ENCODE data around the gene PLEKHG5.
A peak's percentile ranks its signal among the peaks of the same experiment; 100 is the strongest.
"Not testable (repeated sequence)": the region's sequence is repeated elsewhere in the genome, so short reads cannot be mapped to it uniquely, and the experiment has no call there.

PLEKHG5 gene

DNA sequence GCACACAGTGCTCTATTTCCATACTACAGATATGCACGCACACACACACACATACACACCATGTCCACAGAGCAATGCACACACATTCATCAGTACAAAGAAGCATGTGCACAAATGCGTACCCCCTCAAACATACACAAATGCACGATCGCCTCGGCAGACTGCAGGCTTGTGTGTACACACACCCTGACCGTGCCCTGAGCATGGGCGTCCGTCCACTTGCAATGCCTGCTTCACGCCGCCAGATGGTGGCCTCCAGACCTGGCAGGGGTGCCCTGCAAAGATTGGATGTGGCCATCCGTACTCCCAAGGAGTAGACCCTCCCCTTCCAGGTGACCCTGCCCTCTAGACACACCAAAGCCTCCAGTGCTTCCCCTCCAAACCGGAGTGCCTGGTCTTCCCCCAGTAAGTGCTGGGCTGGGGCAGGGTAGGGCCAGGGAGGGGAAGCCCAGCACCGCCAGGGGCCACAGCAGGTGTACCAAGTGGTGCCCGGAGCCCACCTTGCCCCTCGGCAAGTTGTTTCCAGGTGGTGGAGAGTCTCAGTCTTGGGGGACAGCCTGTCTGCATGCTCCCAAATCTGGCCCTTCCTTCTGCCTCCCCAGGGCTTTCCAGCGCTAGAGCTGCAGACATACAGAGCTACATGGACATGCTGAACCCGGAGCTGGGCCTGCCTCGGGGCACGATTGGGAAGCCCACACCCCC is 46.3 kb downstream of the PLEKHG5 start:
- no peak for DNase-seq

DNA sequence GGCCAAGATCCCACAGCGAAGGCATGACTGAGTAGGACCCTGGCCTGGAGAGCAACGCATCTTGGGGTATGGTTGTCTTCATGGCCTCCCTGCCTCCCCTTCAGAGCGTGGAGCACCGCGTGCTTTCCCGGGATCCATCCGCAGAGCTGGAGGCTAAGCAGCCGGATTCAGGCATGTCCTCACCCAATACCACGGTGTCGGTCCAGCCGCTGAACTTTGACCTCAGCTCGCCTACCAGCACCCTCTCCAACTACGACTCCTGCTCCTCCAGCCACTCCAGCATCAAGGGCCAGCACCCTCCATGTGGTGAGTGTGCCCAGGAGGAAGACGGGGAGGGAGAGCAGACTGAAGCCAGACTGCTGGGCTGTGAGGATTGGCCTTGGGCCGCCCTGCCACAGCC is 47.1 kb downstream of the PLEKHG5 start:
- DNase-seq: no peak

DNA sequence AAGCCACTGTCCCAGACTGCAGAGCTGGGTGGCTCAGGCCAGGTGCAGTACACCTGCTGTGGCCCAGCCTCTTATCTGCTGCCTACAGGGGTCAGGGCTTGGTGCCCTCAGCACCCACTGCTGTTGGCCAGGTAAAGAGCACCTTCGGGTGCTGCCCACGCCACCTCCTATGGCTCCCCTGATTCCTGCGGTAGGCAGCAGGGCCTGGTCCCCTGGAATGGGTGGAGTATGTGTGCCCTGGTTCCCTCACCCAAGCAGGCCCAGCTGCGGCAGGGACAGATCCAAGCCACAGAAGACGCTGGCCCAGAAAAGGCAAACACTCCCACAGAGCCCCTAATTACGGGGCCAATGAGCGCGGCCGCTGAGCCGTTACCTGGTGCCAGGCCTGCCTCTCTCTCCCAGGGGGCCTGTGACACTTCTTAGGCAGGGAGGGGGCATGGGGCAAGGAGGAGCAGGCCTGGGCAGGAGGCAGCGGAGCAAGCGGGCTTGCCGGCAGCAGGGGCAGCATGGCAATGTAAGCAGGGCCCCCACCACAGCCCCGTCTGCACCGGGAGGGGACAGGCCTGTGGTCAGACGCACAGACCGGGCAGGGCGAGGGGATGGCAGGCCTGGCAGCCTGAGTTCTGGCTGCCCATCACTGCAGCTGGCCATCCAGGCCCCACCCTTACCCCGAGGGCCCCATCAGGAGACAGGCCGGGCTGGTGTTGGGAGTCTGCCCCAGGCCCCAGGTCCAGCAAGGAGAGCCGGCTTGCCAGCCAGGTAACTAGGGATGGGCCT is 47.9 kb downstream of the PLEKHG5 start:
- no peak for DNase-seq

DNA sequence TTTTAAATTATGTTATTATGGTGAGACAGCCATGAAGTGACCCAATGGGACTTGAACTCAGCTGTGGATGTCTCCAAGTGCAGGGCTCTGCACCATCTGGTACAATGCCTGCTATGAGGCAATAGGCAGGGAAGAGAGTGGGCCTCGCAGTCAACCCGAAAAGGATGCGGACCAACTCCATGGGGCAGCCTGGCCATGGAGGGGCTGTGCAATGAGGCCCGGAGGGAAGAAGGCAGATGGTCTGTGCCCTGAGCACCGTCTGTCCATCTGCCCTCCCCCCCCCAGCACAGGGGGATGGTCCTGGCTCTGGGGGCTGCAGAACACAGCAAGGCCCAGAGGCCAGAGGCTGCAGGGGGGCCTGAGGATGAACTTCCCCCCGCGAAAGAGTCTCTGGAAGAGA is 49.9 kb downstream of the PLEKHG5 start:
- no peak for DNase-seq

DNA sequence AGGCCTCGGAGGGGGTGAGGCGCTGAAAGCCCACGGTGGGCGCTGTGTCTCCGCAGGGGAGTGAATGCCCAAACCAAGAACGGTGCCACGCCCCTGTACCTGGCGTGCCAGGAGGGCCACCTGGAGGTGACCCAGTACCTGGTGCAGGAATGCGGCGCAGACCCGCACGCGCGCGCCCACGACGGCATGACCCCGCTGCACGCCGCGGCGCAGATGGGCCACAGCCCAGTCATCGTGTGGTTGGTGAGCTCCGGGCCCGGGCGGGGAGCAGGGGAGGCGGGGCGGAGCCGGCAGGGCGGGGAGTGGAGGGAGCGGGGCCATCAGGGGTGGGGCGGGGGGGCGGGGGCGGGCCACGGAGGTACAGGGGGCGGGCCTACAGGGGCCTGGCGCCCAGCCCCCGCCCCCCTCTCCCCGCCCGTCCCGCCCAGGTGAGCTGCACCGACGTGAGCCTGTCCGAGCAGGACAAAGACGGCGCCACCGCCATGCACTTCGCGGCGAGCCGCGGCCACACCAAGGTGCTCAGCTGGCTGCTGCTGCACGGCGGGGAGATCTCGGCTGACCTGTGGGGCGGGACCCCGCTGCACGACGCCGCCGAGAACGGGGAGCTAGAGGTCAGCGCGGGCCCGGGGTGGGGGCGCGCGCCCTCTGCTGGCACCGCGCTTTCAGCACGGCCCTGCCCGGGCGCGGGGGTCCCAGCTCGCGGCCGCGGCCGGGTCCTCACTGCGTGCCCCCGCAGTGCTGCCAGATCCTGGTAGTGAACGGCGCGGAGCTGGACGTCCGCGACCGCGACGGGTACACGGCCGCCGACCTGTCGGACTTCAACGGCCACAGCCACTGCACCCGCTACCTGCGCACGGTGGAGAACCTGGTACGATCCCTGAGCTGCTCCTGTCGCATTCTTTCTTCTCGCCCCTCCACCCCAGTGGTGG is 51.0 kb downstream of the PLEKHG5 start:
- peak; percentile 44 for DNase-seq

DNA sequence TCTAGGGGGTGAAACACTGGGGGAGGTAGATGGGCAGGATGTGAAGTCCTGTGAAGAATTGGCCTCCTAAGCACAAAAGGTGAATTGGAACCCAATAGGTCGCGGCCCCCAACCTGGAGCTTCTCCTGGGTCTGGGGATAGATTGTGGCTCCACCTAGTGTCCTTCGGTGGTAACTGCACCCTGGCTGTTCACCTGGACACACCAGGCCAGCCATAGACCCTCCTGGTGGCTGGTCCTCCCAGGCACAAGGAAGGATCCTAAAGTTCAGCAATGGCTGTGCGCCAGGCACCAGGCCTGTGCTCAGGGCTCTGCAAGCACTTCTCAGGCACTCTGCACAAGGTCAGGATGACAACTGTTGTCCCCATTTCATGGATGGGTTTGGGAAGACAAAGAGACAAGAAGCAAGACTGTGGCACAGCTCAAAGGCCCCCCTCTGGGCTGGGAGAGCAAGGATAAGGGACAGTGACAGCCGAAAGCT is 53.4 kb downstream of the PLEKHG5 start:
- DNase-seq: no peak

DNA sequence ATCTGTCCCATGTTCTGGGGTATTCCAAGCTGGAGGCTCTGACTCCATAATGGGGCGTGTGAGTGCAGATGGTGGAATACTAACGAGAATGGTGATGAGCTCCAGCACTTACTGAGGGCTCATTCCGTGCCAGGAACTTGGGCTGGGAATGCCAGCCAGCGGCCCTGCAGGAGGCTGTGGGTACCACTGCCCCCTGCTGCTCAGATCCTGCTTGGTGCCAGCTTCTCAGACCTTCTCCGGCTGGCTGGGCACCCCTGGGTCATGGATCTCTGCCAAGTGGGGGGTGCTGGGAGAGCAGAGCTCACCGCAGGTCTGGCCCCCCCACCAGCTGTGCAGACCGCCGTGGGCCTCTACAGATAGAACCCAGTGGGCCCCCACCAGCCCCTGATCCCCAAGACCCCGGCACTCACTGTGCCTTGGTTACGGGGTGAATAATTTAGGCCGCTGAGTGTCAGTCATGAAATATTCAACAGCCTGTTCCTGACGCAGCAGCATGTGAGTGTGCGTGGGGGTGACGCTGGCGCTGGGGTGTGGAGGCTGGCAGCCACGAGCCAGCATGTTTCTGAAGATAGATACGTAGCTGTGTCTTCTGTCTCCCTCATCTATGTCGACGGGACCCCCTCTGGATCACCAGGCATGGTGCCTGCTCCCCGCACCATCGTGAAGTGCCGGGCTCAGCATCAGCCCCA is 54.3 kb downstream of the PLEKHG5 start:
- not testable (repeated sequence) for DNase-seq

GRCh38 chr1:6436277-6436676 is 55.2 kb downstream of the PLEKHG5 start:
- DNase-seq: not testable (repeated sequence)

DNA sequence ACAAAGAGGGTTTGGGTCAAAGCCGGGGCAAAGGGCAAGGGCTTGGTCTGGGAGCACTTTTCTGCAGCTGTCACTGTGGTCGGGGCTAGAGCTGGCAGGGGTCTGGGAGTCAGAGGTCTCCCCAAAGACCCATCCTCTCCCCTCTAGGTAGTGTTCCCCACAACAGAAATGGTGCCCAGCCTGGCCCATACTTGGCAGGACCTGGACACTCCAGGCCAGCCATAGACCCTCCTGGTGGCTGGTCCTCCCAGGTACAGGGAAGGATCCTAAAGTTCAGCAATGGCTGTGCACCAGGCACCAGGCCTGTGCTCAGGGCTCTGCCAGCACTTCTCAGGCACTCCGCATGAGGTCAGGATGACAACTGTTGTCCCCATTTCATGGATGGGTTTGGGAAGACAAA is 55.9 kb downstream of the PLEKHG5 start:
- DNase-seq: no peak

DNA sequence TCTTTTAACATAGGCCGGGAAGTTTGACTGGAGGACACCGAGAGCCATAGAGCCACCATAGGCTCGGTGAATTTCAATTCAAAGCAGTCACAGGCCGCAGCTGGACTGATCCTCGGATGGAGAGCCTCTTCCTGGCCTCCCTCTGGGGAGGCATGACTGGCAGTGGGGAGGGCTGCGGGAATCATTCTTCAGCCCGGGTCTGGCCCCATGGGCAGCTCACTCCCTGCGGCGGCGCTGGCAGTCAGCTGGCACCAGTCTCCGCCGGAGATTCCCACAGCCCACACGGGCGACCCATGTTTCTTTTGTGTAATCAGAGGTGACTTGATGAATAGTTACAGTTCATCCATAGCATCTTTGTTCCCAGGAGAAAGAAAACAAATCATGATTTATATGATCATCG is 56.3 kb downstream of the PLEKHG5 start:
- no peak for DNase-seq

GRCh38 chr1:6434186-6434585 is 57.3 kb downstream of the PLEKHG5 start:
- DNase-seq: no peak

- DNase-seq: not testable (repeated sequence)
Measured at GRCh38 chr1:6431645-6432579, 59.6 kb downstream of the PLEKHG5 start.

GRCh38 chr1:6429660-6430411 is 61.6 kb downstream of the PLEKHG5 start:
- not testable (repeated sequence) for DNase-seq

- not testable (repeated sequence) for DNase-seq
Measured at GRCh38 chr1:6428453-6428852, 63.0 kb downstream of the PLEKHG5 start.

GRCh38 chr1:6427441-6428390 is 63.8 kb downstream of the PLEKHG5 start:
- no peak for DNase-seq

GRCh38 chr1:6426972-6427350 is 64.5 kb downstream of the PLEKHG5 start:
- no peak for DNase-seq

DNA sequence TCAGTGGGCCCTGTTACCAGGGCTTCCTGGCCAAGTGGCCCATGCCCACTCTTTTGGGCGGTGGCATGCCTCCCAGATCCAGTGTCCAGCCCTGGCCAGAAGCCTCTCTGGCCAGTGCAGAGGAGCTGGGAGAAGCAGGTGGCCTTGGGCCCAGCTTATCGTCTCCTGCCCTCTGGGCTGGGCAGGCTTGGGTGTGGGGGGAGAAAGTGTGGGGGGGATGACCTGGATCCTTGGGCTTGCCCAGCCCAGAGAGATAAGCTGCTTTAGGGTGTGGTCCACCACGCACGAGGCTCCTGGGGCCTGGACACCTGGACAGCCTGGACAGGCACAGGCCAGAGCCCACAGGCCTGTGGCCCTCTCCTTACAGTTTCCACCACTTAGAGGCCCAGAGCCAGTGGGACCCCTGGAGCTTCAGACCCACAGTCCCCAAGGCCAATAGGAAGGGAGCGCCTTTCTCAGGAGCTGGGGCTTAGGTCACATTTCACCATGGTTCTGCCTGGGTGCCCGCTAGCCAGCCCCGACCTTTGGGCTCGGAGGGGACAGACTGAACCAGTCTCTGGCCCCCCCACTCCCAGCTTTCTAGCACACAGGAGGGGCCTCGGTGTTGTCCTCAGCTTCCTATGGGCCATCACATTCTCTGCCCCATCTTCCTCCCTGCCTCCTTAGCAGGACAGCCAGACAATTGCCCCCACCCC is 65.0 kb downstream of the PLEKHG5 start:
- DNase-seq: no peak

- no peak for DNase-seq
Measured at GRCh38 chr1:6425658-6426057, 65.8 kb downstream of the PLEKHG5 start.
